BE2C (cell line): ENCODE data around the gene WFDC6.

Experiments
- DNase-seq: peaks from one replicate; pipeline ENCODE4 v3.0.0-alpha.2; 2020
- H3K27me3 ChIP-seq: fragments of 250-450 bp; sonication (Bioruptor Pico); 2 replicates; pipeline ENCODE4 v1.5.1; 2020; ENCODE audit warnings: mild to moderate bottlenecking
- H3K36me3 ChIP-seq: fragments of 250-450 bp; sonication (Bioruptor Pico); 2 replicates; pipeline ENCODE4 v1.5.1; 2020; ENCODE audit warnings: mild to moderate bottlenecking
- H3K4me1 ChIP-seq: fragments of 250-450 bp; sonication (Bioruptor Pico); 2 replicates; pipeline ENCODE4 v1.5.1; 2020
- H3K4me3 ChIP-seq: 2 replicates; pipeline ENCODE4 v1.5.1; 2011; ENCODE audit warnings: low read depth, low read length
- H3K9me3 ChIP-seq: fragments of 250-450 bp; sonication (Bioruptor Pico); 2 replicates; pipeline ENCODE4 v1.5.1; 2020
- TF ChIP-seq, protein P1 (sequence below): IDR thresholded peaks from 2 replicates; pipeline ENCODE4 v1.5.1; 2012; ENCODE audit warnings: mild to moderate bottlenecking, low read depth, low read length

The WFDC6 gene

DNA sequence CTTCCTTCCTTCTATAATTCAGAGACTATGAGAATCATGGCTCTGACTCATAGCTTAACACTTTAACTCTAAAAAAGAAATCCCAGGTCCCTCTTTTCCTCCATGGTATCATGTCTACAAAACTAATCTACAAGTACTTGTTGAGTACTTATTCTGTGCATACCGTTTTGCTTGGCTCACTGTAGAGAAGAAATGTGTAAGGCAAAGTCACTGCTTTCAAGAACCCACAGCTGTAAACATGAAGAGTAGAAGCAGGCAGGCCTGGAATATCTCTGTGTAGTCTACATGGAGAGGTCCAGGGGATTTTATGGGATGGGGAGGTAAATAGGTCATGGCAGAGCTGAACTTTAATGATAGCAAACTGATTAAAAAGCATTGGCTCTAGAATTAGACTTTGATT is 37.7 kb downstream of the WFDC6 start:
- H3K9me3 ChIP-seq = no peaks in the 10 kb centered on the region; the same call in 1 of the 2 replicates
- no peaks in the 10 kb centered on the region for H3K36me3 ChIP-seq
- no peak for DNase-seq
- no peak overlapping the region for H3K4me3 ChIP-seq
- TF ChIP-seq, protein P1, sequence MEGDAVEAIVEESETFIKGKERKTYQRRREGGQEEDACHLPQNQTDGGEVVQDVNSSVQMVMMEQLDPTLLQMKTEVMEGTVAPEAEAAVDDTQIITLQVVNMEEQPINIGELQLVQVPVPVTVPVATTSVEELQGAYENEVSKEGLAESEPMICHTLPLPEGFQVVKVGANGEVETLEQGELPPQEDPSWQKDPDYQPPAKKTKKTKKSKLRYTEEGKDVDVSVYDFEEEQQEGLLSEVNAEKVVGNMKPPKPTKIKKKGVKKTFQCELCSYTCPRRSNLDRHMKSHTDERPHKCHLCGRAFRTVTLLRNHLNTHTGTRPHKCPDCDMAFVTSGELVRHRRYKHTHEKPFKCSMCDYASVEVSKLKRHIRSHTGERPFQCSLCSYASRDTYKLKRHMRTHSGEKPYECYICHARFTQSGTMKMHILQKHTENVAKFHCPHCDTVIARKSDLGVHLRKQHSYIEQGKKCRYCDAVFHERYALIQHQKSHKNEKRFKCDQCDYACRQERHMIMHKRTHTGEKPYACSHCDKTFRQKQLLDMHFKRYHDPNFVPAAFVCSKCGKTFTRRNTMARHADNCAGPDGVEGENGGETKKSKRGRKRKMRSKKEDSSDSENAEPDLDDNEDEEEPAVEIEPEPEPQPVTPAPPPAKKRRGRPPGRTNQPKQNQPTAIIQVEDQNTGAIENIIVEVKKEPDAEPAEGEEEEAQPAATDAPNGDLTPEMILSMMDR = no peak
- H3K4me1 ChIP-seq = no peaks in the 10 kb centered on the region
- H3K27me3 ChIP-seq = peaks cover 40% of the 10 kb centered on the region

- Histone ChIP-seq H3K36me3 (no peaks in the 10 kb centered on the region), H3K4me1 (no peaks in the 10 kb centered on the region), H3K9me3 (no peaks in the 10 kb centered on the region; the same call in 1 of the 2 replicates), H3K27me3 (peaks cover 56% of the 10 kb centered on the region), H3K4me3 (no peak overlapping the region)
- no peak for DNase-seq
- TF ChIP-seq, protein P1 = no peak
Observed at GRCh38 chr20:45500022-45500421, 39.3 kb downstream of the WFDC6 start.

DNA sequence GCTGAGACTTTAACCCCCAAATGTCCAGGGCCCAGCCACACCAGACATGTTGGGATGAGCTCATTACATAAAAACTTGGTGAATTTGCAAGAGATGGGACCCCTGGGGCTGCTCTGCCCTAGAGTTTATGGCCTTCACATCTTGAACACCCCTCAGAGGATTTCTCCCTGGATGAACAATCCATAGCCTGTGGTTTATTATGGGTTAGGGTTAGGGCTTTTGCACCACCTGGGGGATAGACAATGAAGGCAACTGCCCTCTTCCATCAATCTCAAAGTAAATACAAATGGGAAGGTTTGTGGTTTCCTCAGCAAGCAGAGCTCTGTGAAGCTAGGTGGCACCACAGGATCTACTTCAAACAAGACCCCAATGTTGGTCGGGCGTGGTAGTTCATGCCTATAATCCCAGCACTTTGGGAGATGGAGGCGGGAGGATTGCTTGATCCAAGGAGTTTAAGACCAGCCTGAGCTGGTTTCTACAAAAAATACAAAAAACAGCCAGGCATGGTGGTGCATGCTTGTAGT is 41.2 kb downstream of the WFDC6 start:
- DNase-seq = no peak
- no peak overlapping the region for H3K4me3 ChIP-seq
- H3K27me3 ChIP-seq = peaks cover 57% of the 10 kb centered on the region
- no peaks in the 10 kb centered on the region for H3K36me3 ChIP-seq
- H3K4me1 ChIP-seq = no peaks in the 10 kb centered on the region
- TF ChIP-seq, protein P1 = no peak
- no peaks in the 10 kb centered on the region; the same call in 1 of the 2 replicates for H3K9me3 ChIP-seq

GRCh38 chr20:45496166-45496565 is 43.1 kb downstream of the WFDC6 start:
- Histone ChIP-seq H3K4me1 (no peaks in the 10 kb centered on the region), H3K4me3 (no peak overlapping the region), H3K27me3 (peaks cover 52% of the 10 kb centered on the region), H3K36me3 (no peaks in the 10 kb centered on the region), H3K9me3 (no peaks in the 10 kb centered on the region; the same call in 1 of the 2 replicates)
- DNase-seq = no peak
- TF ChIP-seq, protein P1 = no peak

- DNase-seq = no peak
- Histone ChIP-seq H3K4me3 (no peak overlapping the region), H3K27me3 (peaks cover 45% of the 10 kb centered on the region), H3K4me1 (no peaks in the 10 kb centered on the region), H3K9me3 (no peaks in the 10 kb centered on the region; the same call in 1 of the 2 replicates), H3K36me3 (no peaks in the 10 kb centered on the region)
- TF ChIP-seq, protein P1 = no peak
Observed at GRCh38 chr20:45495501-45495941, 43.8 kb downstream of the WFDC6 start.

DNA sequence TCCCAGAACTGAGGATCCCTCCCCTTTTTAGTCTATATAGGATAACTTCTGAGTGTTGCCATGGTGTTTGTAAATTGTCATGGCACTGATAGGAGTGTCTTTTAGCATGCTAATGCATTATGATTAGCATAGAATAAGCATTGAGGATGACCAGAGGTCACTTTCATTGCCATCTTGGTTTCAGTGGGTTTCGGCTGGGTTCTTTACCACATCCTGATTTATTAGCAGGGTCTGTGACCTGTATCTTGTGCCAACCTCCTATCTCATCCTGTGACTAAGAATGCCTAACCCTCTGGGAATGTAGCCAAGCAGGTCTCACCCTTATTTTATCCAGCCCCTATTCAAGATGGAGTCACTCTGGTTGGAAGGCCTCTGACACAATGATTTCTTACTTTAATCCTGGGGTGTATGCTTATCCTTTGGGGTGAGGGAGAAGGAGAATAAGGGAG is 50.2 kb downstream of the WFDC6 start:
- no peak overlapping the region for H3K4me3 ChIP-seq
- DNase-seq = no peak
- peaks cover 22% of the 10 kb centered on the region for H3K27me3 ChIP-seq
- H3K36me3 ChIP-seq = no peaks in the 10 kb centered on the region
- H3K9me3 ChIP-seq = no peaks in the 10 kb centered on the region
- H3K4me1 ChIP-seq = peaks cover 6% of the 10 kb centered on the region
- TF ChIP-seq, protein P1 = no peak
